T-helper 17 cell (primary cell): ENCODE results near the gene MACROD2. TPM values are rescaled to one million over a fixed set of nuclear protein-coding genes. Genes with fewer than 3 reads are reported as not detected.

Experiments used
- ATAC-seq: fragments of 150-1000 bp; cut with Tn5 transposase; 2 replicates; pipeline ENCODE4 v1.10.0; 2021; ENCODE audit warnings: mild to moderate bottlenecking, moderate library complexity
- DNase-seq, 3 donors: peaks; one replicate each; pipeline versions ENCODE4 v3.0.0 to v3.0.0-alpha.2; 2020 to 2021
- H3K9me3 ChIP-seq: one replicate; pipeline ENCODE4 v1.7.0; 2013; ENCODE audit warnings: low read length, mild to moderate bottlenecking; ENCODE audit not compliant: control insufficient read depth, poor library complexity, severe bottlenecking
- H3K27ac Mint-ChIP-seq: one replicate; pipeline ENCODE4 v1.8.0; 2022; ENCODE audit warnings: mild to moderate bottlenecking, moderate library complexity, mixed read lengths
- H3K27me3 Mint-ChIP-seq: one replicate; pipeline ENCODE4 v1.8.0; 2022; ENCODE audit warnings: mixed read lengths
- H3K36me3 Mint-ChIP-seq: one replicate; pipeline ENCODE4 v1.8.0; 2022; ENCODE audit warnings: low read depth, mixed read lengths
- H3K4me1 Mint-ChIP-seq: one replicate; pipeline ENCODE4 v1.8.0; 2022; ENCODE audit warnings: mild to moderate bottlenecking, mixed read lengths
- H3K4me3 Mint-ChIP-seq: one replicate; pipeline ENCODE4 v1.8.0; 2022; ENCODE audit warnings: mild to moderate bottlenecking, moderate library complexity, mixed read lengths
- total RNA-seq, 4 donors: library from RNA in 2 of 4; stranded (reverse) in 2 of 4; gene quantifications; one replicate each; pipeline ENCODE4 v1.2.3 and lab custom pipeline; 2022 to 2026

The MACROD2 gene
- total RNA-seq, 2 donors from 2014 or later: 0.85 TPM; not detected in 1

DNA sequence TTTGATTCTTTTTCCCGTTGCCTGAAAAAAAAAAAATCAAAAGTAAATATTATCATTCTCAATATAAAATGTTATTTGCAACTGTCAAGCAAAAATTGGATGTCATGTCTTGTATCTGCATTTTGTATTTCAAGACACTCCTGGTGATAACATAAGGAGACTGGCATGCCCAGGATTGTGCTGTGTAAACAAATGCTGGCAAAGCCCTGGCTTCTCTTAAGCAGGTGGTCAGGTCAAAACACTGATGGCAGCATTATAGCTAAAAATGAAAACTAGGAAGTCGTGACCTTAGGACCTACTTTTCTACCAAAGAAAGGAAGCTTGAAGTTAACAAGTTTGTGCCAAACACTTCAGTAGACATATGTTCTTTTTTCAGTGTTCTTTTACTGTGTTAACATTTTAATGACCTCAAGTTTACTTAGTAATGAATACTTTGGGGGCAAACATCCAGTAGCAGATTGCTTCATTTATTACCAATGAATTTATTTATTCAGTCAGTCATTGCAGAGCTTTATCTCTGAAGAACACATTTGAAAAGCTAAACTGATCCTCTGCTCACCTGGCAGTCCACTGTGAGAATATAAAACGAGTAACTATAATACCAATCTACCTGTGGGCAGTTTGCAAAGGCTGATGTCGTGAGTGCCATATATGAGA is 585.2 kb downstream of the MACROD2 start:
- ATAC-seq (no peak), DNase-seq (no peak)
- H3K27ac Mint-ChIP-seq: no peak overlapping the region
- no peak overlapping the region for H3K4me3 Mint-ChIP-seq
- H3K27me3 Mint-ChIP-seq: no peaks in the 10 kb centered on the region
- H3K36me3 Mint-ChIP-seq: no peaks in the 10 kb centered on the region
- no peaks in the 10 kb centered on the region for H3K4me1 Mint-ChIP-seq
- H3K9me3 ChIP-seq: peaks cover 3% of the 10 kb centered on the region

DNA sequence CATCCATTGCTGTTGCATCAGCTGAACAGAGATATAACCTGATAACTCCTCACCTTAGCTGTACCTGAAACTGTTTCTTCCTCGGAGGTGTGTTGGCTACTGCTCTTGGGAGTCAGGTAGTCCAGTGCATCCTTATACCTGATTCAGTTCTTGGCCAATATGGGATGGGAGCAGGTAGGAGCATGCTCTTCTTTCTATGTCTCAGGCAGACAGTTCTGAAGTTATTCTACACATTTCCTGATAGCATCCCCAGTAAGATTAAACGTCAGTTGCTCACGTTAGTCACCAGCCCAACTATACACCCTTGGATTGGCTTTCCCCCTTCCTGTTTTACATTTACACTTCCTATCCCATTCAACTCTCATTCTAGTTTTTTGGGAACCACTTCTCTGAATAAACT is 586.4 kb downstream of the MACROD2 start:
- Mint-ChIP-seq H3K36me3 (no peaks in the 10 kb centered on the region), H3K27me3 (no peaks in the 10 kb centered on the region), H3K27ac (no peak overlapping the region), H3K4me1 (no peaks in the 10 kb centered on the region), H3K4me3 (no peak overlapping the region)
- ATAC-seq: no peak
- H3K9me3 ChIP-seq: peaks cover 3% of the 10 kb centered on the region
- no peak for DNase-seq

DNA sequence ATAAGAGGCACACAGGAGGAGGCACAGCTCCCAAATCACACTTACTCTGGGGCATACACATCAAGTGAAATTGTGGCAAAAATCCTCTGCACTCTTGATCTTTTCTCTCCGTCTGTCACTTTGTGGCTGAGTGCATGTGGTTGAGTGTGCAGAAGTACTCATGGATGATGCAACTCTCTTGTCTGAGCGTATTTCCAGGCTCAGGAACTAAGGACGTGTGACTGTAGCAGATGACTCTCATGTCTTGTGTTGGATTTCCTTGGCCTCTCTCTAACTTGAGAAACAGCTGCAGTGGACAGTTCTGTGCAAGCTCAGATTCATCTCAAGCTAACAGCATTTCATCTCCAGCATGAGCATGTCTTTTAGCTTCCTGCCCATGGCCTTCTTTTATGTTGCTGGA is 587.5 kb downstream of the MACROD2 start:
- no peak overlapping the region for H3K4me3 Mint-ChIP-seq

DNA sequence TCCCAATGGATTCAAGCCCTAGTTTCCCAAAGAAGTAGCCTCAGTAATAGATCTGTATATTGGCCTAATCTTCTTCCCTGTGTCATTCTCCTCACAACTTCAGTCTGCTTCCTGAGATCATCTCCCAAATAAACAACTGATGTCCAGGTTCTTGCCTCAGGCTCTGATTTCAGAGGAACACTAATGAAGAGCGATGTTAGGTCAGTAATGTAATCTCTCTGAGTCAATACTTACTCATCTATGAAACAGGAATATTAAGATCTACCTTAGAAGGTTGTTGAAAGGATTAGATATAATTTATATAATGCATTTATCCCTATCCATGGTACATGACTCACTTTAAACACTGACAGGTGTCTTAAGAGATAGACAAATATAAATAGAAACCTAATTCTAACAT is 588.1 kb downstream of the MACROD2 start:
- Mint-ChIP-seq H3K4me1 (no peaks in the 10 kb centered on the region), H3K27me3 (no peaks in the 10 kb centered on the region), H3K27ac (no peak overlapping the region), H3K4me3 (no peak overlapping the region), H3K36me3 (no peaks in the 10 kb centered on the region)
- peaks cover 3% of the 10 kb centered on the region for H3K9me3 ChIP-seq
- ATAC-seq: no peak
- no peak for DNase-seq

More for the DNA sequence above, 587.5 kb downstream of the MACROD2 start:
- no peak overlapping the region for H3K27ac Mint-ChIP-seq
- no peak for ATAC-seq
- H3K36me3 Mint-ChIP-seq: no peaks in the 10 kb centered on the region
- no peak for DNase-seq
- H3K27me3 Mint-ChIP-seq: no peaks in the 10 kb centered on the region
- no peaks in the 10 kb centered on the region for H3K4me1 Mint-ChIP-seq
- H3K9me3 ChIP-seq: peaks cover 3% of the 10 kb centered on the region

DNA sequence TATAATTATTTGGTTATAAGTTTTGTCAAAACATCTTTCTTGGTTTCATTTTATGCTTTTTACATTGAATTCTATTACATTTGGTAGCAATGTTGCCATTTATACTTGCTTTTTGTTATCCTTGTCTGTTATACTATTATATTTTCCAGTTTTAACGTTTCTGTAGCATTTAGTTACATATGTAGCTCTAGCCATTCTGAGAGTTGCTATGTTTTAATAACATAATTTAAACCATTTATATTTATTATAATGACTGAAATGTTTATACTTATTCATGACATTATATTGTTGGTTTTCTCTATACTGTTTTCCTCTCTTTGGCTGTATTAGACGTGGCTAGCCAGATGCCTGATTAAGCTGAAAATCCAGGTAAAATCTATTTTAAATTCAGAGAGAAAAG is 594.1 kb downstream of the MACROD2 start:
- H3K4me3 Mint-ChIP-seq: no peak overlapping the region
- ATAC-seq (no peak), DNase-seq (no peak)
- H3K27me3 Mint-ChIP-seq: no peaks in the 10 kb centered on the region
- no peaks in the 10 kb centered on the region for H3K4me1 Mint-ChIP-seq
- H3K27ac Mint-ChIP-seq: no peak overlapping the region
- H3K36me3 Mint-ChIP-seq: no peaks in the 10 kb centered on the region
- H3K9me3 ChIP-seq: no peaks in the 10 kb centered on the region

DNA sequence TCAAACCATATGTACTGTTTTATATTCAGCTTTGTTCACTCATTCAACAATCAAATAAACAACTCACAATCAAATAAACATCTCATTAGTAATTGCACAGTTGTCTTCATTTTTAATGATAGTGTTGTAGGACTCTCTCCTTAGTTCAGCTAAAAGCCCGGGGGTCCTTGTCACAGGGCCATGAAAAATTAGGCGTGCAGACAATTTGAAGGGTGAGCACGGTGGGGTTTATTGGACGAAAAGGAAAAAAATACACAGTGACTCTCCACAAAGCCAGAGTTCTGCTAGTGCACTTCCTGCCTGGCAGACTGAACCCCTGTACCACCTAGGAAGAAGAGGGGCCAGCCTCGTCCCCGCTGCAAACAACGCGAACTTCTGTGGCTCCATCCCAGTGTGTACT is 599.7 kb downstream of the MACROD2 start:
- ATAC-seq (no peak), DNase-seq (no peak)
- H3K27ac Mint-ChIP-seq: no peak overlapping the region
- H3K36me3 Mint-ChIP-seq: no peaks in the 10 kb centered on the region
- H3K4me3 Mint-ChIP-seq: no peak overlapping the region
- H3K27me3 Mint-ChIP-seq: no peaks in the 10 kb centered on the region
- no peaks in the 10 kb centered on the region for H3K4me1 Mint-ChIP-seq
- H3K9me3 ChIP-seq: no peaks in the 10 kb centered on the region

DNA sequence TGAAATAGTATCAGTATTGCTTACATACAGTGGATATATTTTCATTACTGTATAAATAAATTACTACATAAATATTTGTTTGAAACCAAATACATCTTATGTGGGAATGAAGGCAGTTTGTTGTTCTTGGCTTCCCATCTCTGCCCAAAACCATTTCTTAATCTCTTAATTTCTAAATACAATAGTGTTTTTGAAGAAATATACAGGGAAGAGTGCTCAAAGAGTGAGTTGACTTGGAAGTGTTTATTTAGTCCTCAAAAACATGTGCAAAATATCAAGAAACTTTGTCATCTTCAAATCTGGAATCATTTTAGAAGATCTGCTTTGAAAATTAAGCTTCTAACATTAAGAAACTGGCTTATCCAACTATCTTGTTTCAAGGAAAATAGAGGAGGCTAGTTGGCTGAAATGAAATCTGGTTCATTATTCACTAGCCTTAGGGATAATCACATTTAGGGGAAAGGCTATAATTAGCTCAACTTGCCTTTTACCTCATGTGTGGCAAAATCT is 601.9 kb downstream of the MACROD2 start:
- Mint-ChIP-seq H3K4me3 (no peak overlapping the region), H3K36me3 (no peaks in the 10 kb centered on the region), H3K4me1 (no peaks in the 10 kb centered on the region), H3K27me3 (no peaks in the 10 kb centered on the region), H3K27ac (no peak overlapping the region)
- DNase-seq: no peak
- ATAC-seq: no peak
- no peaks in the 10 kb centered on the region for H3K9me3 ChIP-seq

DNA sequence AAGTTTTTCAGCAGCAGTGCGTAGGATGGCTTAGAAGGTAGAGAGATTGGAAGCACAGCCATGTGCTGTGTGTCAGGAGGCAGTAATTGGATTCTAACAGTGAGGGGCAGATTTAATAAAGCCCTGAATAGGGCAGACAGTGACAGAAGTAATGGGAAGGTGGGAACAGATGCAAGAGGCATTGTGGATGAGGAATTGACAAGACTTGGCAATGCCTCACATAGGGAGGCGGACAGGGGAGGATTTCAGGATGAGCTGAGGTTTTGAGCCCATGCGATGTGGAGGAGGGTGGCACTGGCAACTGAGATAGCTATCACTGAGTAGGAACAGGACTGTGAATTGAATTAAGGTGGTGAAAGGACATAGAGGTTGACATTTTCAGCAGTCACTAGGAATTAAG is 604.3 kb downstream of the MACROD2 start:
- no peak overlapping the region for H3K27ac Mint-ChIP-seq
- no peak for DNase-seq
- no peaks in the 10 kb centered on the region for H3K4me1 Mint-ChIP-seq
- no peaks in the 10 kb centered on the region for H3K9me3 ChIP-seq
- H3K4me3 Mint-ChIP-seq: no peak overlapping the region
- H3K36me3 Mint-ChIP-seq: no peaks in the 10 kb centered on the region
- no peak for ATAC-seq
- H3K27me3 Mint-ChIP-seq: no peaks in the 10 kb centered on the region

DNA sequence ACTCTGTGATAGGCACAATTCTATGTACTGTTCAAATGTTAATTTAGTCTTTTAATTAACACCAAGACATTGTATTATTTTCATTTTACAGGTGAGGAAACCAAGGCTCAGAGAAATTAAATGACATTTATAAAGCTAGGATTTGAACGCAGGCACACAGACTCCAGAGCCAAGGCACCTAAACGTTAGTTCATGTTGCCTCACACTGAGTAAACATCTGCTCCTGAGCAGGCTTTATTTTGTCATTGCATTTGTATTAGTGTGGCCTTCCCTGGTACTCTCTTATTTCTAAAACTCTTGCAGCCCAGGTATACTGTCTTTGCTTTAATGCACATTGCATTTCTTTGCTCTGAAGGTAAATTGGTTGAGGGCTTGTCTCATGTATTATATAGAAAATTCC is 605.2 kb downstream of the MACROD2 start:
- no peaks in the 10 kb centered on the region for H3K9me3 ChIP-seq
- Mint-ChIP-seq H3K4me3 (no peak overlapping the region), H3K4me1 (no peaks in the 10 kb centered on the region), H3K27ac (no peak overlapping the region), H3K27me3 (no peaks in the 10 kb centered on the region), H3K36me3 (no peaks in the 10 kb centered on the region)
- no peak for ATAC-seq
- no peak for DNase-seq

DNA sequence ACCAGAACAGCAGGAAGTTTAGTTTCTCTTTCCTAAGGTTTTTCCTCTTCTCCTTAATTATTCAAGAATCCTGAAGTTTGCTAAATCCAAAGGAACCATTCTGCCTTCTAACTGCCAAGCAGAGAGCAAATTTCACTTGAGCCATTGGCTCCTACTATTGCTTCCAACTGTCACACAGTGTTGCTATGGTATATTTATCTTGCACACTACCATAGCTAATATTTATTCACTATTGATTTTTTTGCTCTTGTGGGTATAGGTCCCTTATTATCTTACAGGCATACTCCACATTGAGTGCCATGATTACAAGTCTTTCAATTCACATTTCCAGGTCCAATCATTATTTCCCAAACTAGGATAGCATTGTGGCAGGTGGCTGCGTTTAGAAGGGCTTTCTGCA is 608.8 kb downstream of the MACROD2 start:
- Mint-ChIP-seq H3K27ac (no peak overlapping the region), H3K4me3 (no peak overlapping the region), H3K4me1 (no peaks in the 10 kb centered on the region), H3K36me3 (no peaks in the 10 kb centered on the region), H3K27me3 (no peaks in the 10 kb centered on the region)
- ATAC-seq: no peak
- DNase-seq: no peak
- H3K9me3 ChIP-seq: no peaks in the 10 kb centered on the region

DNA sequence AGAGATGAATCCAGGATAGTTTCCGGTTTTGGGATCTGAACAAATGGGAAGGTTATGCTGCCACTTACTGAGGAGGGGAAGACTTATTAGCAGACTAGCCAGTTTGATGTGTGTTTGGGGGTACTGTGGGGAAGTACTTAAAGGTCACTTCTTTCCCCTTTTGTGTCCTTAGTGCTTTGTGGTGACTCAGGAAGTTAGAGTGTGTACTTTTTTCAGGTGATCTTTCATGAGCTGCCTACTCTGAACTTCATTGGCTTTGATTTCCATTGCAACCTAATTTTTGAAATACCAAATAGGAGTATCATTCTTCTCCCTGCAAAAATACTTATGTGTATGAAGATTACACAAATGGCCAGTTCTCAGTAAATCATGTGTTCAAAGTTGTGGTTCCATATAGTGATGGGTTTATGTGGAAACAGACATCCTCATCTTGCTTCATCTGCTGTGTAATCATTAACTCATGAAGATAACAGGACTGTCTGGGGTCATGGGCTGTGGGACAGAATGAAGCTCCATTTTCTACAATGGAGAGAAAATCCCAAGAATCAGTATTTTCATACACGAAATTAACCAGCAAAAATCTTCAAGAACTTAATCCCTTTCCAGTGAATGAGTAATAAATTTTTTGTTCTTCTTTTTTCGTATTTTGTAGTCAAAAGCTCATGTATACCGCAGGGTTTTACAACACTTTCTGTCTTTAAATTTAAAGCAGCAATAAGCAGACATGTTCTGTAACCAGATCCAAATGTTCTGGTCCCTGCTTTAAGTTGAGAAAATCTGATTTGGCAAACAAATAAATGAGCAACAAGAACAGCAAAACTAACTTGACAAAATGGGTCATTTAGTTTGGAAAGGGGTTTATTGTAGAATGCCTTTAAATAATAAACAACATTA is 614.3 kb downstream of the MACROD2 start:
- no peaks in the 10 kb centered on the region for H3K27me3 Mint-ChIP-seq
- H3K4me1 Mint-ChIP-seq: no peaks in the 10 kb centered on the region
- ATAC-seq: no peak
- no peak overlapping the region for H3K27ac Mint-ChIP-seq
- H3K4me3 Mint-ChIP-seq: no peak overlapping the region
- H3K9me3 ChIP-seq: no peaks in the 10 kb centered on the region
- no peak for DNase-seq
- H3K36me3 Mint-ChIP-seq: no peaks in the 10 kb centered on the region

DNA sequence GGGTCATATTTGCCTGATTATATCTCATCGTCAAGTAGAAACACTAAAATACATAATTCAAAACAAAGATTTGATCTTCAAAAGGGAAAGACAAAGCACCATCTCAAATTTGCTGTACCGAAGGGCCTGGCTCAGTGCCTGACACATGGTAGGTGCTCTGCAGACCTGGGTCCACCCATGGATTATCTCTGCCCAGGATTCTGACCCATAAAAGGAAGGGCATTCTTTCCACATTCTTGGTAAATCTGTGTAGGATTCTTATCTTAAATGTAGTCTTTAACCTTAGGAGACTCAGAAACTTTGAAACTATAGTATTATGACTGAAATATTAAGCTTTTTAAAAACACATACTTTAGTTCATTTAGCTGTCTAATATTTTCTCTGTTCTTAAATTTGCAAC is 616.2 kb downstream of the MACROD2 start:
- ATAC-seq: no peak
- Mint-ChIP-seq H3K27ac (no peak overlapping the region), H3K4me3 (no peak overlapping the region), H3K36me3 (no peaks in the 10 kb centered on the region), H3K4me1 (no peaks in the 10 kb centered on the region), H3K27me3 (no peaks in the 10 kb centered on the region)
- no peaks in the 10 kb centered on the region for H3K9me3 ChIP-seq
- DNase-seq: no peak

DNA sequence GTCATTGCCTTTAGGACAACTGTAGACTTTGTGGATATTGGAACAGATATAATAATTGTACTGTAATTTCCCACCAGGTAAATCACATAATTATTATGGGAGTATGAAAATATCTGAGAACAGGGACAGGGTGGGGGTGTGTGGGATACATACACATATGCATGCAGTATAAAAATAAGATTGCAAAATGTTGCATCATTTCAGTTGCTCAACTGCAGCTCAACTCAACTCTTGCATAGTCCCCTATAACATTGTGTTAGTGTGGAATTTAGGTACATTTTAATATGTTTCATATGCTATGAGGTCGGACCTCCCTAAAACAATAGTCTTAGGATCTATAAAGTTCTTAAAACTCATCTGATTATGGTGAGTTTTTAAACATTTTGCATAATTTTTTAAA is 617.1 kb downstream of the MACROD2 start:
- DNase-seq (no peak), ATAC-seq (no peak)
- Mint-ChIP-seq H3K27ac (no peak overlapping the region), H3K27me3 (no peaks in the 10 kb centered on the region), H3K36me3 (no peaks in the 10 kb centered on the region), H3K4me1 (no peaks in the 10 kb centered on the region), H3K4me3 (no peak overlapping the region)
- H3K9me3 ChIP-seq: no peaks in the 10 kb centered on the region

DNA sequence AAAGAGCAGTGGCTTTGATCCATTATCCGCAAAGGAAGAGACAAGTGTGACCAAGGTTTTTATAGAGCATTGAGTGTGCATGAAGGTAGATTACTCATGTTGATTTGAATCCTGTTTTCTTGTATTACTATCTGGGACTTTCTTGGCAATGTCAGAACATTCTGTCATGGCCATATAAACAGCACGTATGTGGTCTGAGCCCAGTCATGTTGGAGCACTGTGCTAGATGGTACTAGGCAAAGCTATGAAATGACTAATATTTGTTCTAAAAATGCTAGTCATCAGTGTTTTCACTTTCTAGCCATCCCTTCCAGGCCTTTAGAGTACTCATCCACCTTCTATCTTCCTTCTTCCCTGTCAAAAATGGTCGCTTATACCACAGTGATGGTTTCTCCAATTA is 620.7 kb downstream of the MACROD2 start:
- no peaks in the 10 kb centered on the region for H3K9me3 ChIP-seq
- H3K27me3 Mint-ChIP-seq: no peaks in the 10 kb centered on the region
- no peak overlapping the region for H3K4me3 Mint-ChIP-seq
- DNase-seq (no peak), ATAC-seq (no peak)
- H3K27ac Mint-ChIP-seq: no peak overlapping the region
- no peaks in the 10 kb centered on the region for H3K4me1 Mint-ChIP-seq
- H3K36me3 Mint-ChIP-seq: no peaks in the 10 kb centered on the region
